AG04450 (cell line): ENCODE measurements around the gene RAPSN. TPM values are rescaled to one million over a fixed set of nuclear protein-coding genes. Genes with fewer than 3 reads are reported as not detected.

Source experiments
- CTCF ChIA-PET: fragments of 300-600, 350-600 bp; formaldehyde crosslinking; extraction: SDS; loops from one replicate; lab custom pipeline; 2022; ENCODE audit warnings: antibody characterized with exemption, inconsistent platforms; lab: Charles Lee
- POLR2A ChIA-PET: fragments of 350-600 bp; formaldehyde crosslinking; extraction: SDS; loops from one replicate; lab custom pipeline; 2021; ENCODE audit warnings: antibody characterized with exemption, inconsistent platforms; lab: Yijun Ruan, JAX
- DNase-seq: peaks from one replicate; pipeline ENCODE4 v3.0.0-alpha.2; 2011; ENCODE audit warnings: low read depth, low spot score
- H3K27ac ChIP-seq: one replicate; pipeline ENCODE4 v1.5.1; 2012; ENCODE audit warnings: low read depth, low read length, control low read depth
- H3K27me3 ChIP-seq: one replicate; pipeline ENCODE4 v1.6.0; 2012; ENCODE audit warnings: low read length; ENCODE audit not compliant: control insufficient read depth, insufficient read depth
- H3K4me3 ChIP-seq: 2 replicates; pipeline ENCODE4 v1.5.1; 2011; ENCODE audit warnings: mild to moderate bottlenecking, low read depth, low read length, control low read depth
- H3K9me3 ChIP-seq: 2 replicates; pipeline ENCODE4 v1.5.1; 2012; ENCODE audit warnings: low read length; ENCODE audit not compliant: control insufficient read depth, insufficient read depth
- polyA plus RNA-seq: library from polyadenylated mRNA; depleted of rRNA; stranded (reverse); fragments of >200 nt; gene quantifications from 2 replicates; pipeline ENCODE4 v1.2.3, GENCODE V29; 2011
- TF ChIP-seq, protein P1 (sequence below): IDR thresholded peaks from 2 replicates; pipeline ENCODE4 v1.5.1; 2011; ENCODE audit warnings: low read depth, low read length, control low read depth, inconsistent platforms

RAPSN gene
- polyA plus RNA-seq, 1 experiment: not detected

DNA sequence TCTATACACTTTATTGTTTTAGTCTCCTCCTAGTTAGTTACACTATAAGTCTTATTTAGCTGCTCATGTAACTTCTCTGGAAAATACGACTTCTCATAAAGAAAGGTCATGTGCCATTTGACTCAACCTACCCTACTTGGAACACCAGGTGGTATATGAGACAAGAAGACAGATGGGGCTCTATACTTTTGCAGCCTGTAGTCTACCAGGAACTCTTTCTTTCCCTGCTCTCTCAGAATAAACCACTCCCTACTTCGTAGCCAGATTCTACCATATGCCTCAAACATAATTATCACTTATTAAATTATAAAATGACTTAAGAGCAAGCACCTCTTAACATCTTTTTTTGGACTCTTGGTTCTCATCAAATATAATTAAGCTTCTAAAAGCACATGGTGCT, 38.5 kb upstream of the RAPSN start:
- no peak for DNase-seq
- H3K27me3 ChIP-seq: no peaks in the 10 kb centered on the region
- H3K9me3 ChIP-seq: no peaks in the 10 kb centered on the region
- H3K4me3 ChIP-seq: no peak overlapping the region
- no peak overlapping the region for H3K27ac ChIP-seq
- TF ChIP-seq, protein P1, sequence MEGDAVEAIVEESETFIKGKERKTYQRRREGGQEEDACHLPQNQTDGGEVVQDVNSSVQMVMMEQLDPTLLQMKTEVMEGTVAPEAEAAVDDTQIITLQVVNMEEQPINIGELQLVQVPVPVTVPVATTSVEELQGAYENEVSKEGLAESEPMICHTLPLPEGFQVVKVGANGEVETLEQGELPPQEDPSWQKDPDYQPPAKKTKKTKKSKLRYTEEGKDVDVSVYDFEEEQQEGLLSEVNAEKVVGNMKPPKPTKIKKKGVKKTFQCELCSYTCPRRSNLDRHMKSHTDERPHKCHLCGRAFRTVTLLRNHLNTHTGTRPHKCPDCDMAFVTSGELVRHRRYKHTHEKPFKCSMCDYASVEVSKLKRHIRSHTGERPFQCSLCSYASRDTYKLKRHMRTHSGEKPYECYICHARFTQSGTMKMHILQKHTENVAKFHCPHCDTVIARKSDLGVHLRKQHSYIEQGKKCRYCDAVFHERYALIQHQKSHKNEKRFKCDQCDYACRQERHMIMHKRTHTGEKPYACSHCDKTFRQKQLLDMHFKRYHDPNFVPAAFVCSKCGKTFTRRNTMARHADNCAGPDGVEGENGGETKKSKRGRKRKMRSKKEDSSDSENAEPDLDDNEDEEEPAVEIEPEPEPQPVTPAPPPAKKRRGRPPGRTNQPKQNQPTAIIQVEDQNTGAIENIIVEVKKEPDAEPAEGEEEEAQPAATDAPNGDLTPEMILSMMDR: no peak
- ChIA-PET CTCF (interaction anchor here (0.9 to 1.0 kb wide), 2 partner anchors 33 to 64 kb away, joined by 3 to 4 read pairs; no protein-coding TSS in a partner anchor), POLR2A (no interaction called here)

DNA sequence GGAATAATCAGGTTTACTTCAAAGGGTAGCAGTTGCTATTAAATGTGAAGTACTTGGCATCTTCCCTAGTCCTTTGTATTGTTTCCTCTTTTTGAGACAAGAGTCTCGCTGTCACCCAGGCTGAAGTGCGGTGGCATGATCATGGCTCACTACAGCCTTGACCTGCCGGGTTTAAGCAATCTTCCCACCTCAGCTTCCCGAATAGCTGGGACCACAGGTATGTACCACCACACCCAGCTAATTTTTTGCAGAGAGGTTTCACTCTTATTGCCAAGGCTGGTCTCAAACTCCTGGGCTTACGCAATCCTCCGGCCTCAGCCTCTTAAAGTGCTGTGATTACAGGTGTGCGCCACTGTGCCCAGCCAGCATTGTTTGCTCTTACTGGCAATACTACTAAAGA, 36.2 kb upstream of the RAPSN start:
- POLR2A ChIA-PET: no interaction called here
- TF ChIP-seq, protein P1: no peak
- Histone ChIP-seq H3K27ac (no peak overlapping the region), H3K27me3 (no peaks in the 10 kb centered on the region), H3K9me3 (no peaks in the 10 kb centered on the region), H3K4me3 (no peak overlapping the region)
- DNase-seq: no peak
- CTCF ChIA-PET: no interaction called here

DNA sequence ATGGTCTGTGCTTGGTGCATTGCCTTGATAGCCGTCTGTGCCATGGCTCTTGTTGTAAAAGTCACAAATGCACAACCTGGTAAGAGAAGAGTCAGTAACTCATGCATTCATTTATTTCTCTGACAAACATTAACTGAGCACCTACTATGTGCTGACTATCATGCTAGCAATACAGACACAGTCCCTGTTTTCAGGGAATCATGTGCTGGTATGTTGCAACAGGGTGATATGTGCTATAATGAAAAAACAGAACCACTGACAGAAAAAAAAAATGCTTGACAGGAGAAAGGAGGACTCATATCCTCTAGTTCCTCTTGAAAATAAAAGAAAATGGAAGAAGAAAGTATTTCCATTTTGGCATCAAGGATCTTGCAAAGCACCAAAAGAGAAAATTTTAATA, 34.5 kb upstream of the RAPSN start:
- POLR2A ChIA-PET: no interaction called here
- H3K4me3 ChIP-seq: no peak overlapping the region
- TF ChIP-seq, protein P1: no peak
- no peaks in the 10 kb centered on the region for H3K9me3 ChIP-seq
- no peak overlapping the region for H3K27ac ChIP-seq
- DNase-seq: no peak
- CTCF ChIA-PET: interaction anchor here (1.7 kb wide), 1 partner anchor 70 kb away, joined by 3 read pairs; no protein-coding TSS in a partner anchor
- H3K27me3 ChIP-seq: no peaks in the 10 kb centered on the region

DNA sequence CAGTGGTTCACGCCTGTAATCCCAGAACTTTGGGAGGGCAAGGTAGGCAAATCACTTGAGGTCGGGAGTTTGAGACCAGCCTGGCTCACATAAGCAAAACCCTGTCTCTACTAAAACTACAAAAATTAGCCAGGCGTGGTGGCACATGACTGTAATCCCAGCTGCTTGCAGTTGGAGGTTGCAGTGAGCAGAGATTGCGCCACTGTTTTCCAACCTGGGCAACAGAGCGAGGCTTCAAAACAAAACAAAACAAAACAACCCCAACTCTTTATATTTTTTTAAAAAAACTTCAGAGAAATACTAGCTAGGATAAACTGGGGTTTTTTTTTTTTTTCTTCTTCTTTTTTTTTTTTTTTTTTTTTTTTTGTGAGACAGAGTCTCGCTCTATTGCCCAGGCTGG, 31.8 kb upstream of the RAPSN start:
- DNase-seq: no peak
- H3K27me3 ChIP-seq: no peaks in the 10 kb centered on the region
- ChIA-PET CTCF (no interaction called here), POLR2A (interaction anchor here (0.5 to 0.7 kb wide), 2 partner anchors 8 to 51 kb away, joined by 3 to 9 read pairs; no protein-coding TSS in a partner anchor)
- no peak overlapping the region for H3K27ac ChIP-seq
- no peaks in the 10 kb centered on the region for H3K9me3 ChIP-seq
- TF ChIP-seq, protein P1: no peak
- H3K4me3 ChIP-seq: no peak overlapping the region

DNA sequence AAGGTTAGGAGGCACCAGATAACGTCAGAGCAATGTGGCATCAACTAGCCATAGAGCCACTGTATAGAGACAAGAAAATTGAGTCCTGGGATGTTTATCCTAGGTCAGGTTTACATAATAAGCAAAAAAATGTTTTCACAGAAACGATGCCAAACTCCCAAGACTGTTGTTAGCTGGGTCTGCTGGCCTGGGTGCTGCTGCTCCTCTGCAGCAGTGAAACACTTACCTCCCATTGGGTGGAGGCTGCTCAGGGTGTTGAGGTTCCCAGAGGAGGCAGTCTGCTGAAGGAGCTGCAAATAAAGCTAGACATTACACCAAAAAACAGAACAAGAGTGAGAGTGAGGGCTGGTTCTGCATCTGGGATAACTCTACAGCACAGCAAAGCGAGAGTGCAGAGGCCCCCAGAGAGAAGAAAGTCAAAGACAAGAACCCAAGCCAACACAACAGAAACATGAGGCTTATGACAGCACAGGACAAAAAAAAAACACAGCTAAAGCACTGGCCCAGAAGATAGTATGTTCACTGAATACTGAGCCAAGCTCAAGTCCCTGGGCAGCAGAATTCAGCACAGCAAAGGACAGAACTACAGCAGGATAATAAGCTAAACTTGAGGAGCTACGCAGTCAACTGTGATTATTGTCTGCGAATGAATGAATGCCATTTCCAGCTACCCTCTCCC, 29.9 kb upstream of the RAPSN start:
- no peaks in the 10 kb centered on the region for H3K9me3 ChIP-seq
- ChIA-PET CTCF (interaction anchor here (0.5 to 1.8 kb wide), 5 partner anchors 16 to 287 kb away, joined by 3 to 8 read pairs (median 3); partner anchors contain the start of gene CELF1), POLR2A (interaction anchor here (0.7 kb wide), 1 partner anchor 22 kb away, joined by 3 read pairs; no protein-coding TSS in a partner anchor)
- TF ChIP-seq, protein P1: no peak
- no peak overlapping the region for H3K27ac ChIP-seq
- H3K4me3 ChIP-seq: no peak overlapping the region
- DNase-seq: no peak
- H3K27me3 ChIP-seq: no peaks in the 10 kb centered on the region
